H9 (cell line): ENCODE measurements around the gene KIF12. TPM values are rescaled to one million over a fixed set of nuclear protein-coding genes. Genes with fewer than 3 reads are reported as not detected.

Experiments used
- DNase-seq: peaks from one replicate; pipeline ENCODE4 v3.0.0-alpha.2; 2017
- H2AFZ ChIP-seq: one replicate; pipeline ENCODE4 v1.6.1; 2013; ENCODE audit warnings: mild to moderate bottlenecking, low read length, control low read depth, moderate library complexity
- H2AK5ac ChIP-seq: 2 replicates; pipeline ENCODE4 v1.6.1; 2013; ENCODE audit warnings: low read length, control low read depth, mixed read lengths; ENCODE audit not compliant: insufficient read length
- H2BK120ac ChIP-seq: one replicate; pipeline ENCODE4 v1.6.1; 2013; ENCODE audit warnings: low read depth, mild to moderate bottlenecking, low read length, control low read depth, inconsistent platforms; ENCODE audit not compliant: poor library complexity, severe bottlenecking
- H2BK12ac ChIP-seq: 2 replicates; pipeline ENCODE4 v1.6.1; 2013; ENCODE audit warnings: low read length, control low read depth, mixed read lengths, low read depth; ENCODE audit not compliant: insufficient read length
- H2BK15ac ChIP-seq: 2 replicates; pipeline ENCODE4 v1.6.1; 2013; ENCODE audit warnings: low read depth, low read length, control low read depth
- H2BK20ac ChIP-seq: one replicate; pipeline ENCODE4 v1.6.1; 2013; ENCODE audit warnings: low read depth, mild to moderate bottlenecking, low read length, control low read depth, inconsistent platforms; ENCODE audit not compliant: poor library complexity, severe bottlenecking
- H2BK5ac ChIP-seq: 2 replicates; pipeline ENCODE4 v1.6.1; 2013; ENCODE audit warnings: low read length, control low read depth, mixed read lengths; ENCODE audit not compliant: insufficient read length
- H3K14ac ChIP-seq: 2 replicates; pipeline ENCODE4 v1.6.1; 2013; ENCODE audit warnings: low read length, control low read depth; ENCODE audit not compliant: insufficient read depth
- H3K18ac ChIP-seq: 2 replicates; pipeline ENCODE4 v1.6.1; 2013; ENCODE audit warnings: low read depth, mild to moderate bottlenecking, mixed read lengths, low read length, control low read depth; ENCODE audit not compliant: insufficient read length
- H3K23ac ChIP-seq: 2 replicates; pipeline ENCODE4 v1.6.1; 2013; ENCODE audit warnings: low read length, control low read depth, mixed read lengths, low read depth; ENCODE audit not compliant: insufficient read length
- H3K23me2 ChIP-seq: 2 replicates; pipeline ENCODE4 v1.6.1; 2013; ENCODE audit warnings: low read depth, mild to moderate bottlenecking, mixed read lengths, low read length, control low read depth; ENCODE audit not compliant: insufficient read length, poor library complexity, severe bottlenecking
- H3K27ac ChIP-seq: 2 replicates; pipeline ENCODE4 v1.5.1; 2013; ENCODE audit warnings: low read length, control low read depth, mixed read lengths, low read depth; ENCODE audit not compliant: insufficient read length
- H3K27me3 ChIP-seq: 2 replicates; pipeline ENCODE4 v1.6.1; 2013; ENCODE audit warnings: low read length, control low read depth, inconsistent platforms; ENCODE audit not compliant: insufficient read depth
- H3K4ac ChIP-seq: 2 replicates; pipeline ENCODE4 v1.6.1; 2013; ENCODE audit warnings: low read depth, mild to moderate bottlenecking, control low read depth, inconsistent platforms, low read length, moderate library complexity
- H3K4me1 ChIP-seq: 2 replicates; pipeline ENCODE4 v1.6.1; 2013; ENCODE audit warnings: low read length, control low read depth, inconsistent platforms; ENCODE audit not compliant: insufficient read depth
- H3K4me2 ChIP-seq: 2 replicates; pipeline ENCODE4 v1.6.1; 2013; ENCODE audit warnings: low read length, control low read depth, mixed read lengths; ENCODE audit not compliant: insufficient read length, insufficient read depth
- H3K56ac ChIP-seq: 2 replicates; pipeline ENCODE4 v1.6.1; 2013; ENCODE audit warnings: low read depth, mild to moderate bottlenecking, mixed read lengths, low read length, control low read depth; ENCODE audit not compliant: insufficient read length
- H3K79me1 ChIP-seq: 2 replicates; pipeline ENCODE4 v1.6.1; 2013; ENCODE audit warnings: low read depth, mild to moderate bottlenecking, moderate library complexity, low read length, control low read depth, inconsistent platforms; ENCODE audit not compliant: insufficient read depth, poor library complexity, severe bottlenecking
- H3K79me2 ChIP-seq: 2 replicates; pipeline ENCODE4 v1.6.1; 2013; ENCODE audit warnings: low read length, control low read depth, inconsistent platforms; ENCODE audit not compliant: insufficient read depth
- H3K9ac ChIP-seq: 2 replicates; pipeline ENCODE4 v1.6.1; 2013; ENCODE audit warnings: low read length, control low read depth, mixed read lengths; ENCODE audit not compliant: insufficient read length; ENCODE audit errors: extremely low read depth
- H3K9me3 ChIP-seq: one replicate; pipeline ENCODE4 v1.6.1; 2013; ENCODE audit warnings: low read depth, low read length, inconsistent platforms; ENCODE audit not compliant: control insufficient read depth
- H3T11ph ChIP-seq: one replicate; pipeline ENCODE4 v1.6.1; 2013; ENCODE audit warnings: mild to moderate bottlenecking, low read length, control low read depth, inconsistent platforms
- H4K20me1 ChIP-seq: one replicate; pipeline ENCODE4 v1.6.1; 2013; ENCODE audit not compliant: control insufficient read depth, insufficient read length, insufficient read depth
- H4K5ac ChIP-seq: 2 replicates; pipeline ENCODE4 v1.6.1; 2013; ENCODE audit warnings: low read depth, mild to moderate bottlenecking, mixed read lengths, low read length, control low read depth; ENCODE audit not compliant: insufficient read length
- H4K8ac ChIP-seq: replicated peaks from 2 replicates; pipeline ENCODE4 v1.6.1; 2013; ENCODE audit warnings: low read length, control low read depth, mixed read lengths, low read depth; ENCODE audit not compliant: insufficient read length
- H4K91ac ChIP-seq: 2 replicates; pipeline ENCODE4 v1.6.1; 2013; ENCODE audit warnings: low read depth, mild to moderate bottlenecking, moderate library complexity, mixed read lengths, low read length, control low read depth; ENCODE audit not compliant: insufficient read length
- H3K27ac Mint-ChIP-seq, 3 experiments: 2 replicates in 2 of 3; 3 replicates in 1 of 3; pipeline ENCODE4 v1.8.0; 2020 to 2021; ENCODE audit warnings: mixed read lengths in 3 of 3, mild to moderate bottlenecking in 1 of 3, moderate library complexity in 1 of 3
- H3K27me3 Mint-ChIP-seq: 2 replicates; pipeline ENCODE4 v1.8.0; 2021; ENCODE audit warnings: low read depth, mild to moderate bottlenecking, moderate library complexity, mixed read lengths
- H3K36me3 Mint-ChIP-seq, 3 experiments: 2 replicates in 2 of 3; 3 replicates in 1 of 3; pipeline ENCODE4 v1.8.0; 2020 to 2021; ENCODE audit warnings: low read depth in 3 of 3, mixed read lengths in 3 of 3; ENCODE audit not compliant: insufficient read depth in 1 of 3
- H3K4me1 Mint-ChIP-seq, 2 experiments: 2 replicates each; pipeline ENCODE4 v1.8.0; 2020; ENCODE audit warnings: mixed read lengths in 2 of 2
- H3K4me3 Mint-ChIP-seq, 2 experiments: 2 replicates in 1 of 2; 3 replicates in 1 of 2; pipeline ENCODE4 v1.8.0; 2020 to 2021; ENCODE audit warnings: mild to moderate bottlenecking in 2 of 2, mixed read lengths in 2 of 2, moderate library complexity in 1 of 2
- H3K9me3 Mint-ChIP-seq, 2 experiments: 2 replicates in 1 of 2; 3 replicates in 1 of 2; pipeline ENCODE4 v1.8.0; 2020; ENCODE audit warnings: mild to moderate bottlenecking in 2 of 2, mixed read lengths in 2 of 2, moderate library complexity in 1 of 2
- WGBS: extraction: QIAGEN DNeasy Blood & Tissue Kit; methylation state at CpG from one replicate; pipeline ENCODE4 v1.1.7; 2013; ENCODE audit warnings: missing lambda C conversion rate, low lambda C conversion rate, mixed read lengths; ENCODE audit not compliant: insufficient read length; ENCODE audit errors: extremely low coverage; 5-methylcytosine and 5-hydroxymethylcytosine counted together
- long read RNA-seq: library from polyadenylated mRNA; unstranded; transcript quantifications from one replicate; pipeline ENCODE4 v2.0.0, GENCODE V29; 2020
- total RNA-seq: library from RNA; stranded (reverse); gene quantifications from 2 replicates; pipeline ENCODE4 v1.2.1, GENCODE V29; 2021
- TF ChIP-seq, protein P1 (sequence below): fragments of 200-600 bp; sonication (generic); conservative IDR thresholded peaks from 3 replicates; pipeline ENCODE4 v1.8.0; 2021; ENCODE audit warnings: antibody characterized with exemption, mild to moderate bottlenecking

KIF12 gene
- total RNA-seq, result 1.8 and 3.3 TPM in 2 replicates
- long read RNA-seq, partial matches to known transcripts, result 0 of 3 reads
- long read RNA-seq, other reads (novel, unspliced or antisense), result 3 of 3 reads

DNA sequence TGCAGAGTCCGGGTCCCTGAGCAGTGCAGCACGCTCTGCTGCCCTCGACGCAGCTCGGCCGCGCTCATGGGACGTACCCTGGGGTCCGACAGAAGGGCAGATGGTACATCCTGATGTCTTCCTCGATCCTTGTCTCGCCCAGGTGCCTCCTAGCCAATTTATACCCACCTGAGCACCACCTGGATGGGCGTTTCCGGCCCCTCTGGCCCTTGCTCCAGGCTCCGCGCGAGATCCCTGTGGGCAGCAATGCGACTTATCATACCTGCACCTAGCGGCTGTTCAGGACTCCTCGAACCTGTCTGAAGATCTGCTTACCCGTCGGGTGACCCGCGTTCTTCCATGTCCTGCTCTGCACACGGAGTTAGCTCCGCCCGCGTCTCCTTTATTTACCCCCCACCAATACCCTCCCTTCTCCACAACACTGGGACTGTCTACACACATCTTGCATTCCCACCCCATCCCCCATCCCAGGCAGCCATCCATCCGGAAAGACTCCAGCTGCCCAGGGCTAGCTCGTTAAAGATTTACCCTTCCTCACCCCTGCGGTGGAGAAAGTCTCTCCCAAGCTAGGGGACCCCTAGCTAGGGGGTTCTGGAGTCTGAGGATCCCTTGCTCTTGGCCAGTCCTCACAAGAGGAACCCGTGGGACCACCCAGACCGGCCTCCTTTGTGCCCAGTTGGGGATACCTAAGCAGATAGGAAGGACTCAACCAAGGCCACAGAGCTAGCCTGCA is at the start of gene KIF12:
KIF12 (minus strand) TSS at position 357 of the 733 bp plus-strand sequence; CDS start at position 341, 16 bp downstream.
- H3K79me1 ChIP-seq, result no peaks in the 10 kb centered on the region
- no peak within 1 kb of the TSS for H3K23ac ChIP-seq
- no peak within 1 kb of the TSS for H2BK120ac ChIP-seq
- H2BK12ac ChIP-seq, result no peak within 1 kb of the TSS
- peaks cover 7% of the 10 kb centered on the region for H3K23me2 ChIP-seq
- no peak within 1 kb of the TSS for H3K18ac ChIP-seq
- H2BK20ac ChIP-seq, result no peak within 1 kb of the TSS
- no peak within 1 kb of the TSS for H3K27ac ChIP-seq
- WGBS, result no CpG with 5 or more reads among the region's 32 CpGs
- H3K27me3 Mint-ChIP-seq, result peaks cover 71% of the 10 kb centered on the region
- no peaks in the 10 kb centered on the region for H3K79me2 ChIP-seq
- H3K4me3 Mint-ChIP-seq, result peak within 1 kb of the TSS; percentile 74 to 87
- peak within 1 kb of the TSS; percentile 93 for H3K4me2 ChIP-seq
- no peaks in the 10 kb centered on the region for H3K9me3 ChIP-seq
- peaks cover 12% of the 10 kb centered on the region in 2 experiments for H3K9me3 Mint-ChIP-seq
- H2AFZ ChIP-seq, result peak within 1 kb of the TSS; percentile 76
- no peak within 1 kb of the TSS for H4K91ac ChIP-seq
- H3K27me3 ChIP-seq, result peaks cover 3% of the 10 kb centered on the region; the same call in 1 of the 2 replicates
- TF ChIP-seq, protein P1, sequence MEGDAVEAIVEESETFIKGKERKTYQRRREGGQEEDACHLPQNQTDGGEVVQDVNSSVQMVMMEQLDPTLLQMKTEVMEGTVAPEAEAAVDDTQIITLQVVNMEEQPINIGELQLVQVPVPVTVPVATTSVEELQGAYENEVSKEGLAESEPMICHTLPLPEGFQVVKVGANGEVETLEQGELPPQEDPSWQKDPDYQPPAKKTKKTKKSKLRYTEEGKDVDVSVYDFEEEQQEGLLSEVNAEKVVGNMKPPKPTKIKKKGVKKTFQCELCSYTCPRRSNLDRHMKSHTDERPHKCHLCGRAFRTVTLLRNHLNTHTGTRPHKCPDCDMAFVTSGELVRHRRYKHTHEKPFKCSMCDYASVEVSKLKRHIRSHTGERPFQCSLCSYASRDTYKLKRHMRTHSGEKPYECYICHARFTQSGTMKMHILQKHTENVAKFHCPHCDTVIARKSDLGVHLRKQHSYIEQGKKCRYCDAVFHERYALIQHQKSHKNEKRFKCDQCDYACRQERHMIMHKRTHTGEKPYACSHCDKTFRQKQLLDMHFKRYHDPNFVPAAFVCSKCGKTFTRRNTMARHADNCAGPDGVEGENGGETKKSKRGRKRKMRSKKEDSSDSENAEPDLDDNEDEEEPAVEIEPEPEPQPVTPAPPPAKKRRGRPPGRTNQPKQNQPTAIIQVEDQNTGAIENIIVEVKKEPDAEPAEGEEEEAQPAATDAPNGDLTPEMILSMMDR, result no peak; the same call in 2 of the 3 replicates
- H3K36me3 Mint-ChIP-seq, result peaks cover 2 to 11% (median 3%) of the 10 kb centered on the region in 3 experiments; a peak in 4 of 7 replicates
- no peak within 1 kb of the TSS for H2AK5ac ChIP-seq
- no peak within 1 kb of the TSS for H3K9ac ChIP-seq
- no peak within 1 kb of the TSS for H3T11ph ChIP-seq
- H3K4ac ChIP-seq, result no peak within 1 kb of the TSS
- no peak within 1 kb of the TSS for H4K8ac ChIP-seq
- no peak within 1 kb of the TSS for H3K14ac ChIP-seq
- no peak for DNase-seq
- no peak within 1 kb of the TSS for H4K5ac ChIP-seq
- H3K56ac ChIP-seq, result no peak within 1 kb of the TSS
- no peak within 1 kb of the TSS for H2BK15ac ChIP-seq
- H4K20me1 ChIP-seq, result no peaks in the 10 kb centered on the region
- H3K4me1 ChIP-seq, result 0 out of 2 replicates have a peak, but pooled peaks cover 2% of the 10 kb centered on the region
- H2BK5ac ChIP-seq, result no peak within 1 kb of the TSS
- H3K27ac Mint-ChIP-seq, result no peak within 1 kb of the TSS
- H3K4me1 Mint-ChIP-seq, result peaks cover 8 to 22% of the 10 kb centered on the region in 2 experiments
